GM12878 (cell line): ENCODE data around the gene CD86. TPM values are rescaled to one million over a fixed set of nuclear protein-coding genes. Genes with fewer than 3 reads are reported as not detected.

Experiments used
- ATF3 ChIP-seq: IDR thresholded peaks from 2 replicates; pipeline ENCODE4 v1.6.1; 2011; ENCODE audit warnings: low read depth, mild to moderate bottlenecking, low read length, moderate library complexity, borderline replicate concordance; ENCODE audit errors: extremely low read depth
- ATF7 ChIP-seq: fragments of 450-650 bp; IDR thresholded peaks from 2 replicates; pipeline ENCODE4 v1.6.1; 2016; ENCODE audit warnings: low read depth, mild to moderate bottlenecking
- EGR1 ChIP-seq, 2 experiments: IDR thresholded peaks; 1 replicate in 1 of 2; 2 replicates in 1 of 2; pipeline ENCODE4 v1.6.1; 2011 to 2012; ENCODE audit warnings: low read depth in 2 of 2, low read length in 2 of 2, borderline replicate concordance in 1 of 2, mild to moderate bottlenecking in 1 of 2, moderate library complexity in 1 of 2
- EZH2 ChIP-seq: IDR thresholded peaks from 2 replicates; pipeline ENCODE4 v1.6.1; 2012; ENCODE audit warnings: low read depth, mild to moderate bottlenecking, control low read depth, inconsistent platforms, low read length, borderline replicate concordance; ENCODE audit not compliant: control insufficient read depth
- FOXK2 ChIP-seq: fragments of 450-650 bp; IDR thresholded peaks from 2 replicates; pipeline ENCODE4 v1.6.1; 2017; ENCODE audit warnings: mild to moderate bottlenecking, moderate library complexity
- HDAC6 ChIP-seq: fragments of 200-600 bp; sonication (generic); IDR thresholded peaks from one replicate; pipeline ENCODE4 v1.8.0; 2017; ENCODE audit warnings: antibody characterized with exemption; ENCODE audit not compliant: unreplicated experiment
- HSF1 ChIP-seq: fragments of 150-350 bp; IDR thresholded peaks from 2 replicates; pipeline ENCODE4 v1.6.1; 2014; ENCODE audit warnings: mild to moderate bottlenecking, low read depth, low read length
- IKZF1 ChIP-seq: fragments of 450-650 bp; conservative IDR thresholded peaks from 2 replicates; pipeline ENCODE4 v1.6.1; 2017; ENCODE audit warnings: antibody characterized with exemption, mild to moderate bottlenecking
- IKZF2 ChIP-seq, 2 experiments: fragments of 450-650 bp; IDR thresholded peaks; 2 replicates each; pipeline ENCODE4 v1.6.1; 2017; ENCODE audit warnings: mild to moderate bottlenecking in 2 of 2, moderate library complexity in 2 of 2
- JUND ChIP-seq: IDR thresholded peaks from 2 replicates; pipeline ENCODE4 v1.6.1; 2012; ENCODE audit warnings: low read depth, mild to moderate bottlenecking, low read length, improper control_type of control experiment, moderate library complexity
- KAT2A ChIP-seq: conservative IDR thresholded peaks from 2 replicates; pipeline ENCODE4 v1.6.1; 2011; ENCODE audit warnings: low read depth, low read length; ENCODE audit not compliant: control insufficient read depth
- KLF5 ChIP-seq: fragments of 450-650 bp; IDR thresholded peaks from 2 replicates; pipeline ENCODE4 v1.6.1; 2014; ENCODE audit warnings: mild to moderate bottlenecking; ENCODE audit not compliant: partially characterized antibody
- MTA2 ChIP-seq: fragments of 450-650 bp; IDR thresholded peaks from 2 replicates; pipeline ENCODE4 v1.6.1; 2016; ENCODE audit warnings: low read depth, mild to moderate bottlenecking, moderate library complexity
- MTA3 ChIP-seq: IDR thresholded peaks from 2 replicates; pipeline ENCODE4 v1.6.1; 2012; ENCODE audit warnings: low read length, inconsistent platforms, borderline replicate concordance
- NFIC ChIP-seq: IDR thresholded peaks from 2 replicates; pipeline ENCODE4 v1.6.1; 2012; ENCODE audit warnings: low read depth, mild to moderate bottlenecking, inconsistent platforms, low read length, moderate library complexity
- NFXL1 ChIP-seq: fragments of 450-650 bp; IDR thresholded peaks from 2 replicates; pipeline ENCODE4 v1.6.1; 2017; ENCODE audit warnings: antibody characterized with exemption, mild to moderate bottlenecking, borderline replicate concordance
- NR2F1 ChIP-seq: fragments of 450-650 bp; conservative IDR thresholded peaks from 2 replicates; pipeline ENCODE4 v1.6.1; 2017; ENCODE audit warnings: mild to moderate bottlenecking
- PKNOX1 ChIP-seq: fragments of 450-650 bp; IDR thresholded peaks from 2 replicates; pipeline ENCODE4 v1.6.1; 2016; ENCODE audit warnings: mild to moderate bottlenecking
- POLR2A ChIP-seq: IDR thresholded peaks from 2 replicates; pipeline ENCODE4 v1.6.1; 2011; ENCODE audit warnings: low read depth, mild to moderate bottlenecking, low read length
- POU2F2 ChIP-seq: IDR thresholded peaks from 3 replicates; pipeline ENCODE4 v1.6.1; 2011; ENCODE audit warnings: low read depth, mild to moderate bottlenecking, low read length, borderline replicate concordance
- RBBP5 ChIP-seq: fragments of 200-600 bp; sonication (generic); conservative IDR thresholded peaks from 2 replicates; pipeline ENCODE4 v1.6.1; 2016
- SRF ChIP-seq, 2 experiments: IDR thresholded peaks; 2 replicates each; pipeline ENCODE4 v1.6.1; 2011; ENCODE audit warnings: low read depth in 2 of 2, low read length in 2 of 2, mild to moderate bottlenecking in 1 of 2, moderate library complexity in 1 of 2
- SUZ12 ChIP-seq: fragments of 200-600 bp; sonication (generic); IDR thresholded peaks from one replicate; pipeline ENCODE4 v1.6.1; 2018; ENCODE audit warnings: antibody characterized with exemption, mild to moderate bottlenecking; ENCODE audit not compliant: unreplicated experiment
- TCF12 ChIP-seq: IDR thresholded peaks from 2 replicates; pipeline ENCODE4 v1.6.1; 2011; ENCODE audit warnings: low read depth, mild to moderate bottlenecking, low read length
- TCF7 ChIP-seq: IDR thresholded peaks from 2 replicates; pipeline ENCODE4 v1.6.1; 2014; ENCODE audit warnings: antibody characterized with exemption, borderline replicate concordance
- ZNF622 ChIP-seq: fragments of 450-650 bp; IDR thresholded peaks from 2 replicates; pipeline ENCODE4 v1.6.1; 2017; ENCODE audit warnings: mild to moderate bottlenecking, inconsistent platforms
- polyA plus RNA-seq, 11 experiments: library from polyadenylated mRNA; depleted of rRNA in 4 of 11; unstranded in 6 of 11; stranded (reverse) in 5 of 11; fragments of >200 nt; fragmentation: Nextera tagmentation in 4 of 11; fragmentation: Illumina TruSeq in 1 of 11; extraction: Ambion mirVana in 4 of 11; extraction: Trizol in 1 of 11; gene quantifications; 1 replicate in 1 of 11; 2 replicates in 10 of 11; pipeline versions ENCODE4 v1.2.1 to v1.2.3, GENCODE V29; 2011 to 2016; ENCODE audit warnings: inconsistent platforms in 2 of 11, missing spikeins in 2 of 11, low read depth in 1 of 11
- total RNA-seq, 4 experiments: library from RNA; depleted of rRNA in 3 of 4; stranded (reverse); fragments of >200 nt in 3 of 4; fragmentation: Illumina TruSeq in 1 of 4; extraction: Trizol in 1 of 4; gene quantifications; 2 replicates each; pipeline versions ENCODE4 v1.2.1 to v1.2.3, GENCODE V29; 2013 to 2021
- TF ChIP-seq, protein P1 (sequence below): fragments of 450-650 bp; conservative IDR thresholded peaks from 2 replicates; pipeline ENCODE4 v1.6.1; 2017; ENCODE audit warnings: mild to moderate bottlenecking, moderate library complexity

CD86 gene
- total and polyA plus RNA-seq, 10 of the 15 experiments (the other 5 are each of a cell fraction or from before 2014, with no cell fraction given): 40.9 to 100 (median 55.5) TPM

DNA sequence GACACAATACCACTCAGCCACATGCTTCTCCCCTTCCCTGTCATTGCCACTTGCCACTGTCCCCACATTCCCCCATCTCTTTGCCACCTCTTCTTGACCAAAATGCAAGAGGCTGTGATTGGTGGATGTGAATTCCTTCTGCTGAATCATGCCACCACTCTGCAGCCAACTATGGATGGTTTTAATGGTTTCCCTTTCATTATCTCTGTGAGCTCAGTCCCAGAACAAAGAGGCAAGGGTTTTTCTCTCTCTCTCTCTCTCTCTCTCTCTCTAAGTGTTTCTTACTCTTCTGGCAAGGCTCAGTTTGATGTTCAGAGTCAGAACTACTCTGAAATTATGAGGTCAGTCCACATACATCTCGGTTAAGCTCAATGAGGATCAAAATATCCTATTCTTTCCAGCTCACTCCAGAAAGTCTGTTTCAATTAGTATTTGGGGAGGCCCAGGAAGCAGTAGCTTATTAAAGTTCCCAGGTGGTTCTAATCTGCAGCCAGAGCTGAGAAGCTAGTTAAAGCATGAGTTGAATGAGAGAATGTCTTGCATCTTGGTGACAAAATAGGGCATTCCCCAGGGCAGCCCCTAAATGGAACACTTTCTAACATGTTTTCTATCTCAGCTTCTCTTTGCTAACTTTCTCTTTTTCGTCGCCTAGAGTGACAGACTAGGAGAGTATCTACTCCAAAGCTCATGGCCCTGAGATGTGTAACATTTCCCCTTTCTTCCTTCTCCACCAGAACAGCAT is 24.6 kb upstream of the CD86 start (continued):
- TF ChIP-seq, protein P1, sequence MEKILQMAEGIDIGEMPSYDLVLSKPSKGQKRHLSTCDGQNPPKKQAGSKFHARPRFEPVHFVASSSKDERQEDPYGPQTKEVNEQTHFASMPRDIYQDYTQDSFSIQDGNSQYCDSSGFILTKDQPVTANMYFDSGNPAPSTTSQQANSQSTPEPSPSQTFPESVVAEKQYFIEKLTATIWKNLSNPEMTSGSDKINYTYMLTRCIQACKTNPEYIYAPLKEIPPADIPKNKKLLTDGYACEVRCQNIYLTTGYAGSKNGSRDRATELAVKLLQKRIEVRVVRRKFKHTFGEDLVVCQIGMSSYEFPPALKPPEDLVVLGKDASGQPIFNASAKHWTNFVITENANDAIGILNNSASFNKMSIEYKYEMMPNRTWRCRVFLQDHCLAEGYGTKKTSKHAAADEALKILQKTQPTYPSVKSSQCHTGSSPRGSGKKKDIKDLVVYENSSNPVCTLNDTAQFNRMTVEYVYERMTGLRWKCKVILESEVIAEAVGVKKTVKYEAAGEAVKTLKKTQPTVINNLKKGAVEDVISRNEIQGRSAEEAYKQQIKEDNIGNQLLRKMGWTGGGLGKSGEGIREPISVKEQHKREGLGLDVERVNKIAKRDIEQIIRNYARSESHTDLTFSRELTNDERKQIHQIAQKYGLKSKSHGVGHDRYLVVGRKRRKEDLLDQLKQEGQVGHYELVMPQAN: no peak
- TF ChIP-seq NFXL1 (no peak), SUZ12 (no peak), SRF (IDR thresholded peaks at IDR 0.05; ENCODE audit: low read depth in 2 of 2, low read length in 2 of 2) (no peak), KAT2A (no peak), FOXK2 (no peak), MTA2 (no peak), HDAC6 (no peak), EZH2 (no peak), POLR2A (0 out of 2 replicates have a peak, but pooled peaks have one; percentile 25), ATF7 (peak; percentile 40), ZNF622 (no peak), NR2F1 (no peak), NFIC (peak; percentile 86), RBBP5 (no peak), EGR1 (IDR thresholded peaks at IDR 0.05; ENCODE audit: borderline replicate concordance in 1 of 2, low read depth in 2 of 2, low read length in 2 of 2) (no peak), PKNOX1 (peak; percentile 69), JUND (no peak), POU2F2 (no peak), HSF1 (no peak), ATF3 (no peak), MTA3 (peak; percentile 67; the same call in 1 of the 2 replicates), KLF5 (peak; percentile 80), TCF7 (0 out of 2 replicates have a peak, but pooled peaks have one; percentile 44), IKZF1 (no peak), TCF12 (no peak), IKZF2 (IDR thresholded peaks at IDR 0.05) (peak in 1 of 2 experiments; percentile 49; a peak in 1 of 4 replicates)
